ENCODE measurements around the gene CDH9.
"Not testable (repeated sequence)": the region's sequence is repeated elsewhere in the genome, so short reads cannot be mapped to it uniquely, and the experiment has no call there.

The CDH9 gene

DNA sequence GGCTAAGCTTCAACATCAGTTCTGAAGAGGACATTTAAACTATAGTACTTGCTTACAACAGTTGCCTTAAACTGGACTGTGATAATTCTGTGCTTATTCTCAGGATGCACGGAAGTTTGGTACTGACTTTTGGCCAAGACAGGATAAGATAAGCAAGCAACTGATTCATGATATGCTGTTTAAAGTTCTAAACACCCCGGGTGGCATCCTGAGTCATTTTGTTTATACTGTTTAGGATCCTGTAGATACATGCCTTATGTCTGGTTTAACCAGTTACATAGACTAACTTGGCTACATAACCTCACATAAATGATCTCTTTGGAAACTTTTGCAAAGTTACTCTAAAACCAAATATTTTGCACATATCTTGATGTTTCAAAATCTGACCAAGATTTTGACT is 95.9 kb downstream of the CDH9 start:
- no peak for DNase-seq

DNA sequence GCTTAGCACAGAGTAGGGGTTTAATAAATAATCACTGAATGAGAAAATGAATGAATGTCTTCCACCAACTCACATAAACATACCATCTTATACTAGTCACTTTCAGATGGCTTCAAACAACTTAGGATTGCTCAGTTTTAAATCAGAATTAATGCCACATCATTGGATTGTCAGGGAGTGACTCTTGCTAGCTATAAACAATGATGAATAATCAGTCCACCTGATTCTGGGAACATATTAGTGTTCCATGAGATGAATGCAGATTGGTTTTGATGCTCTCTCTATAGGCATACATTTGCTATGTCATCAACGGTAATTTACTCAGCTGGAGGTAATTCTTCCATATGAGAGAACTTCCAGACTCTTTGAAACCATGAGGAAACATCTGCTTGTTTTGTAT is 97.4 kb downstream of the CDH9 start:
- no peak for DNase-seq

DNA sequence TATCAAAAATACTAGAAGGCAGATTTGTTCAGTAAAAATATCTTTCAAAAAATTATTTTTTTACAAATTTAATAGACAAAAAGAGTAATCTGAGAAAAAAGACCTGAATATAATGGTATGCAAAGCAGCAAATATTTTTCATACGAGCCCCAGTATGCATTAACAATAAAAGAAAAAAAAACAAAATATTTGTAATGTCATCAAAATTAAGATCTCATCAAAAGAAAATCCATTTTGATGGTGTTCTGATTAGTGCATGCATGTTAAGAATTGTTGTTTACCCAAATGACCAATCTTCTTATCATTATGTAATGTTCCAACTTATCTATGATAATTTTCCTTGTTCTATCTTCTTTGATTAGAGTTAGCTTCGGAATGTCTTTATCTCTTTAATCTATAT is 106.1 kb downstream of the CDH9 start:
- no peak for DNase-seq

DNA sequence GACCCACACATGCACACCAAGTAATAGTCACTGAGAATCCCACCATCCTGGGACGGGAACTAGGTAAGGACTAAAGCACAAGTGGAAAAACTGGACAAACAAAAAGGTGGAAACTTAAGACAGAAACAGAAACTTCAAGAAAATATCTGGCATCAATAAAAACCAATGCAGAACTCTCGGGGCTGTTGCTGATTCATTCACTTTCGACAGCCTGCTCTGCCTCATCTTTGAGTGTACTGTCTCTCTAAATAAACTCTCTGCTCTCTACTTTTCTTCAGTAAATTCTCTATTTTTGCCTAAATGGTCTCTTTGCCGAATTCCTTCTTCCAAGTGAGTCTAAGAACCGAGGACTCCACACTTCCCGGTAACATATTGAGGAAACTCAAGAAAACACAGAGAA is 116.9 kb downstream of the CDH9 start:
- no peak for DNase-seq

DNA sequence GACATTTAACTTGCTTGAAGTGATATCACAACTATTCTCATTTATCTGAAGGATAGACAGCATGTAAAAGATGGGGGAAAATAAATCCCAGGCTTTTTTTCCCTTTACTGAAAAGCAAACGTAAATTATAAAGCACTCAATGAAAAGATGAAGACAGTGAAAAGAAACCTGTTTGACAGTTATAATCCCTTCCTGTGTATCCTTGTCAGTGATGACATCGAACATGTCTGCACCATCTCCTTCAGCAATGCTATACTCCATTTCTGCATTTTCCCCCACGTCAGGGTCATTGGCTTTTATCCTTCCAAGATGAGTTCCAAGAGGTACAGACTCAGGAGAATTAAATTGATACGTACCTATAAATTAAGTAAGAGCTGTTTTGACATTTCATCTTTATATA is 134.9 kb downstream of the CDH9 start:
- no peak for DNase-seq

DNA sequence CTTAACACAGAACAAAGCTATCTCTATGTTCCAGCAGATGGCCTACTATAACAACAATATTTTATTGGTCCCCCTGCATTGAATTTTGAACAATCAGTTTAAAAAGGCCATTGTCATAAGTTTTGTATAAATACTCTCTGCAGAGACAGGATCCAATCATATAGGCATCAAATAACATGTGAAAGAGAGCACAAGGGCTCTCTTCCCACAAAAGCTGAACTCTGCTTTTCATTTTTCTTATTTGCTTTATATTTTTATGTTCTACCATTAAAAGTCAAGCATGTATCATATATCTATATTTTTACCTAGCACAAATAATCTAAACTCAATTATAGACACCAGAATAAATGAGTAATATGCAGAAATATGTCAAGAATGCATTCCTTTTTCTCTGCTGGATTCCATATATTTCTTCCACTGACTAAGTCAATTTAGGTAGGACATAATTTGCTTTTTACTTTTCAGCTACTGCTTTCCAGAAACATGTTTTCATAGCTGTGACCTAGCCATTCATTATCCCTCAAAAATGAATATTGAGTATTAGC is 143.6 kb downstream of the CDH9 start:
- DNase-seq = no peak

DNA sequence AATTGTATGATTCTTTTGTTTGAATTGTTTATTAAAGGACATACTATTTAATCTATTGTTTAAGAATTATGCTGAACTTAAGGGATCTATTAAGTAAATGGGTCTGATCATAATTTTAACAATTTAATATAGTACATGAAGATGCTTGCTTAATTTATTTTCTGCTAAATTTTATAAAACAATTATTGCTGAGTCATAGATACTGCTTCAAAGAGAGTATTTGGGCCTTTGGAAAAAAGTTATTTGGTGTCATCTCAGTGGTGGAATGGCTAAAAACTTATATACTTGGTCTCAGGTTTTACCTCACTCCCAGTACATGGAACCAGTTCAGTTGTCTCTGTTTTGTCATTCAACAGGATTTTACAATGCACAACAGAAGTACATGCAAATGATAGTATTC is 145.3 kb downstream of the CDH9 start:
- no peak for DNase-seq

DNA sequence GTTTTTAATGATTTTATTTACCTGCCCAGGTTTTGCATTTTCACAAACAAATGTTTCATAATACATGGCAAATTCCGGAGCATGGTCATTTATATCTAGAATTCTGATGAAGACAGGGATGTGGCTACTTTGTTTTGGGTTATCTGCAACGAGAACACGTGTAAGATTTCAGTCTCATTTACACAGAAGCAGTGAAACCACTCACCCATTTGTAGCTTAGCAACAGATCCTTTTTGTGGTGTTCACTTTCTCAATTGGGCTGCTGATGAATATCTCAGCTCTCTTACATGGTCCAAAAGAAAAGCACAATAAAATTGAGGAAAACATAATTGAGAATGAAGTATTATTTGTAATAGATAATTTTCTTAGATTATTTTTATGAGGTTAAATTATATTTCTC is 148.6 kb downstream of the CDH9 start:
- no peak for DNase-seq

DNA sequence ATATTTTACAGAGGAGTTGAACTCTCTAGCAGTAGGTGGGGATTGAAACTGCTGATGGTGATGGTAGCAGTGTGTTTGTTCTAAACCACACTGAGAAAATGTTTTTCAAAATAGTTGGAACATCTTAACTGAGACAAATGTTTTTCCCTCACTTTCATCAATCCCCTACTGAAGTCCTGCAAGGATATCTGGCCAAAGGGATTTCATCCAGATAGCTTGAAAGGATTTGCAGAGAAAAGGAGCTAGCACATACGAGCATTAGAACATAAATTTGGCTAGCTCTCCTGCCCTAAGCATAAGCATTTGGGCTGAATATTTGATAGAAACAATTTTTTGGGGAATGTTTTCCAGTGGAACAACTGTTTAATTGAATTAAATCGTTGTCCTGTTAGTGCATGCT is 153.9 kb downstream of the CDH9 start:
- DNase-seq = no peak

DNA sequence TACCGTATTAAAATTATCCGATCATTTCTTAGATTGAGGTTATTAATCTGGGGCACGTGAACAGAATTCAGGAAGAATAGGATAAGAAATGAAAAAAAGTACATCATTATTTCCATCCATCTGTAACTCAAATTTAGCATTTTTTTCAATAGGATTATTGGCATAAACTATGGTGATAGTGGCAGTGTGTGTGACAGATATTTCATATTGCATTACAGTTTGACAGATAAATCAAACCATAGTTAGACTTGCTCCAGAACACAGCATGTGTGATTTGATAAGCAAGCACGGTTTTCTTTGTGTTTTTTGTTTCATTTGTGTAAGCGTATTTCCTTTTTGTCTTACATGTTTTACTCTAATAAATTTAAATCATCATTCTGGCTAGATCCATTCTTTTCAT is 155.0 kb downstream of the CDH9 start:
- DNase-seq = no peak

DNA sequence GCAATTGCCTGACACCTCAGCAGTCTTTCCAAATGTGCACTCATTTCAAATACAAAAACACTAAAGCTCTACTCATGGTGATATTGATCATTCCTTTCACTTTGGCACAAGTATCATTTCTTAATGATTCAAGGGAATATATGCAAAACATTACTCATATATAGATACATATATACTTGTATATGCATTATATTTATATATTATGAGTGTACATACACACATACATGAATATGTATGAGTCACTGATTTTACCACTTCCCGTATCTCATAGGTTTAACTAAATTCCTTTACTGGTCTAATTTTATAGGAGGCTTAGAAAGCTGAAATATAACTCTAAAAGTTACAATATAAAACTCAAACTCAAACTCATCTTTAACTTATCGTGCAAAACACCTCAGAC is 156.5 kb downstream of the CDH9 start:
- no peak for DNase-seq

DNA sequence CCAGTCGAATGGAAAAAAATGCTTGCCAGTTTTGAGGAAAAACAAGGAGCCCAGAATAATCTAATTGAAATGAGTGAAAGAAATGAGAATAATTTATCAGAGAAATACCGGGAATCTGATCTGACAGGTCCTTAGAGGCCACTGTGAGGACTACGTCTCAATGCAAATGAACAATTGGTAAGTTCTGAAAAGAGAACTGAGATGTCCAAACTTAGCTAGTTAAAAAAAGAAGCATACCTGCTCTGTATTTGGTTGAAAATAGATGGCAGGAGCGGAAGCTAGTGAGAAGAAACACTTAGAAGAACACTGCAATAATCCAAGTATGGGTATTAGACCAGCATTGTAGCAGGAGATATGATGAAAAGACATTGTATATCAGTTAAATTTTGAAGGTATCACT is 161.2 kb downstream of the CDH9 start:
- DNase-seq = no peak

DNA sequence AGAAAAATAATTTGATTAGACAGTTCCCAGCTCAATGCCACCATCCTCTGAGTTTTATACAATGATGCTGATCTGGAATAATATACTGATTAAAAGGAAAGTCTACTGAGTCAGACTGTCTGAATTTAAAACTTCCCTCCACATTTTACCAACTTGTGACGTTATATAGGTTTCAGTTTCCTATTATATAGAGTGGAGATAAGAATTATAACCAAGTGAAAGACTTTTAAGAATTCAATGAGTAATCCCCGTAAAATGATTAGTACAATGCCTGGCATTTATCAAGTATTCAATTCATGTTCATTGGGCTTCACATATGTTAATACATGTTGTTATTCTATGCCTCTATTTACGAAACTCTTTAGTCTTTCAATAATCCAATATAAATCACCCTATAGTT is 166.0 kb downstream of the CDH9 start:
- no peak for DNase-seq

DNA sequence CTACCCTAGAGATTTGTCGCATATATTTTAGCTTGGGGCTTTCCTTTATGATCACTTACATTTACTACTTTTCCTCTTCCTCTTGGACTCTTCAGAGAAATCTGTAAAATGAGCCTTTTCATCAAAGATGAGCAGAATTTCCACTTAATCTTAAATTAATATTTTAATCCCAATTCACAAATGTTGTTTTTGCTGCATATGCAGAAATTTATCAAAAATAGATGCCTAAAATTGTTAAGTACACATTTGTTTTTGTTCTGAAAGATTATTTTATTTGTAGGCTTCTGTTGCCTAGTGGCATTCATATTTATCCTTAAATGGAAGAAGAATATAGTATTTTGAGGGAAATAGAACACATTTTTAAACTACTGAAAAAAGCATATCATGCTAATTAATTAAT is 168.6 kb downstream of the CDH9 start:
- DNase-seq = no peak

DNA sequence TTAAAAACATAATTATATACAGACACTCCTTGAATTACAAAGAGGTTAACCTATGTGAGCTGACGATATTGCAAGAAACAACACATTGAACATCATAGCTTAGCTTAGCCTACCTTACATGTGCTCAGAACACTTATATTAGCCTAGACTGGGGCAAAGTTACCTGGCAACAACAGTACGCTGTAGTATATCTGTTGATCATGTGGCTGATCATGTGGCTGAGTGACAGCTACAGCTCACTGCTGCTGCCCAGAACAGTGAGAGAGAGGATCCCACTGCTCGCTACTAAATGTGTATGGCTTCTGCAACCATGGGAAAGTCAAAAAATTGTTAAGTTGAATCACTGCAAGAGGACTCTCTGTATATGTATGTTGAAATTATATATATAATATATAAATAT is 169.9 kb downstream of the CDH9 start:
- DNase-seq = no peak

DNA sequence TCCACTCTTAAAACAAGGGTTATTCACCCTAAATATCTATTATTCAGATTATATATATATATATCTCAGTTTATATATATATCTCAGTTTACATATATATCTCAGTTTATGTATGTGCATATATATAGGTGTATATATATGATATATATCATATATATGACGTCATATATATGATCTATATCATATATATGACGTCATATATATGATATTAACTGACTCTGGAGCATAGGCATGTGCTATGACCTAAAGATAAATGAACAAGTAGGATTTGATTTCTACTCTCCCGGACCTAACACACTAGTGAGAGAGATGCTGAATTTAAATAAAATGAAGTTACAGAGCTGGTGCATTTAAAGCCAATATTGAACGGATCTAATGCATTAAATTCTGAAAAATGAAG is 174.3 kb downstream of the CDH9 start:
- no peak for DNase-seq

DNA sequence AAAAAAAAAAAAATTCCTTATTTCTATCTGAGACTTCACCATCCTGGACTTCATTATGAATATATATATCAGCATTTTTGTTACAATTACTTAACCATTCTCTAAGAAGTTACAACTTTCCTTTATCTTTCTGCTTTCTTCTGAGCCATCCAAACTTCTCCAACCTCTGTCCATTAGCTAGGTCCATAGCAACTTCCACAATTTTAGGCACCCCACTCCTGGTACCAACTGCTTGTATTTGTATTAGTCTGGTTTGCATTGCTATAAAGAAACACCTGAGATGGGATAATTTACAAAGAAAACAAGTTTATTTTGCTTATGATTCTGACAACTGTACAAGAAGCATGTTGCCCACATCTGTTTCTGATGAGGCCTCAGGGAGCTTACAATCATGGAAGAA is 182.1 kb downstream of the CDH9 start:
- DNase-seq = no peak

DNA sequence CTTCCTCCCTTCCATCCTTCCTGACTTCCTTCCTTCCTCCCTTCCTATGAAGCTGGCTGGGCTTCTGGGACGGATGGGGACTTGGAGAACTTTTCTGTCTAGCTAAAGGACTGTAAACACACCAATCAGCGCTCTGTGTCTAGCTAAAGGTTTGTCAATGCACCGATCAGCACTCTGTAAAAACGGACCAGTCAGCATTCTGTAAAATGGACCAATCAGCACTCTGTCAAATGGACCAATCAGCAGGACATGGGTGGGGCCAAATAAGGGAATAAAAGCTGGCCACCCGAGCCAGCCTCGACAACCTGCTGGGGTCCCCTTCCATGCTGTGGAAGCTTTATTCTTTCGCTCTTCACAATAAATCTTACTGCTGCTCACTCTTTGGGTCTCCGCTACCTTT is 185.9 kb downstream of the CDH9 start:
- not testable (repeated sequence) for DNase-seq

DNA sequence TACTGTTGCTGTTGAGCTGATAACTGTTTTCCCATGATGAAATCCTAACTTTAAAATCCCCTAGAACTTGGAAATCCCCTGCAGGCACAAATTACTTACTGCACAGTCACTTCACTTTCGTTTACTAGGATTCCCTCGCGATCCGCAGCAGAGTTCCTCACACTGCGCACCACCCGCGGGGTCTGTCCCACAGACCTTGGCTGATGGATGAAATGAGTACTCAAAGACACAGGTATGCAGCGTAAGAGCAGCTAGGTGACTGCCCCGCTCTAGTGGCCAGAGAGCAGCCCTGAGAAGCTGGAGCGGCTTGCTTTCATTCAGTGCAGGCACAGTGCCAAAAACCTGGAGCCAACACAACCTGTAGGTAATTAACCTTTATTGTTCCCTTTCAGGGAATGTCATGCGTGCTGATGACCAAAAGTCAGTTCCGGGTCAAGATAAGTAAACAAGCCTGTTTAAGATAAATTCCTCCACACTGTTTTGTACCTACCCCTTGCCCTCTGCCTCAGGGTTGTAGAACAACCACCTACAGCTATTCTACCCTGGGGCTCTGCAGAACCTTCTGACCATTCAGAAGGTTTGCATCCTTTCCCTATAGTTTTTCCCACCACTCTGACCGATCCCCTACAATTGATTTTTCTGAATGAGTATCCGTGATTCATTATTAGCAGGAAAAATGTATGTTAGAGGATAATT is 191.2 kb downstream of the CDH9 start:
- DNase-seq = peak; percentile 51

DNA sequence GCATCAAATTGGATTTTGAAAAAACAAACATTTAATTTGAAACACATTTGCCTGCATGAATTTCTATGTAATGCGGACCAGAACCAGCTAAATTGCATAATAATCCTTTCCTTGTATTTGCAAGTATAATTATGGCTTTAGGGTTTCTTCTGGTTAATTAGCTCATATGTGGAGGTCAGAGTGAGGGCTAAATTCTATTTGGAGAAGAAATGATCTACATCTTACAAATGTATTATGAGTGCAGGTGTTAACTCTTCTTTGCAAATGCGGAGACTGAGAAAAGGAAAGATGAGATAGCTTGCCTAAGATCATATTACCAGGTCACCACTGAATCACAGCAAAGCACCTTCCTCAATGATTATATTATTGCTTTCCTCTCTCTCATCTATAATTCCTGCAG is 194.7 kb downstream of the CDH9 start:
- DNase-seq = no peak

DNA sequence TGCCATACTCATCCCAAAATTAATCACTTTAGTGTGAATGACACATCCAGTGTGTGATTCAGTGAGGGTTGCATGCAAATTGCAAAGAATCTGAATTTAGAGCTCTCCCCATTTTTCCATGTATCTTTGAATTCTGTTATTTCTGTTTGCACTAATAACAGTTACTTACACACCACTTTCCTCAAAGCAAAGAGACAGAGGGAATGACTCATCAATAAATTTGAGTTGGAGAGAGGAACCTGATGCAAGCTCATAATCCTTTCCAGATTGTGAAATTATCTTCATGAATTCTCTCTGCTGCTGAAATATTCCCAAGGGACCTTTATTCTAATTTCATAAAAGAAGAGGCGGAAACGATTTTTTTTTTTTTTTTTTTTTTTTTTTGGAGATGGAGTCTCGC is 204.8 kb downstream of the CDH9 start:
- no peak for DNase-seq
